Measurements from ENCODE around the gene KLHL29. TPM values are rescaled to one million over a fixed set of nuclear protein-coding genes. Genes with fewer than 3 reads are reported as not detected.

The KLHL29 gene
- total RNA-seq, 4 donors from 2014 or later = 39.6 to 52.0 (median 40.4) TPM

DNA sequence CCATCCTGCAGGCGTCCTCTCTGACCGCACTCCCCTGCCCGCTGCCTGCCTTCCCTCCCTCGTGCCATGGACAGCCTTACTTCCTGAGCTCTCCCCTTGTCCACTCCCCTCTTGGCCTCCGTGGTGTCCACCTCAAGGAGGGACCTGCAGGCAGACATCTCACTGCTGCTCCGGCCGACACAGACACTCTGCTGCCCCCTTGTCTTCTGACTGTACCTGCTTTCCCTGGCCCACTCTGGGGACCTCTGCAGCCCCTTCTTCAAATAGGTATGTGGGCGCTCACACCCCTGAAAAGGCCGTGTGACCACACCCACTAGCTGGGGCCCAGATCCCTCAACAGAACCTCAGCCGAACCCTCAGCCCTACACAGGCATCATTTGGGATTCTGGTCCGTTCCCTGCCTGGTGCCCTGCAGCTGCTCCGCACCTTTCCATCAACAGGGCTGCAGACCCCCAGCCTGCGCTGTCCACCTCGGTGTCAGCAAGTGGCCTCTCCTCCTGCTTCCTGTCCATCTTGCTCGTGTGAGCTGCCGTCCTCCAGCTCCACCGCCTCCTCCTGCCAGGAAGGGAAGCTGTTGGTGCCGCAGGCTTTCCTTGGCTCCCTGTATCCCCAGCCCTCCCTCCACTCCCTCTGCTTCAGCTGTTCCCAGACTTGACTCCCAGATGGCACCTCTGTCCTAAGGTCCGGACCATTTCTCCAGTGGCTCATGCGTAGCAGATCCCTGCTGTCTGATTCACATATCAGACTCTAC, 94.1 kb downstream of the KLHL29 start:
- DNase-seq (ENCODE audit: low spot score in 2 of 2) = no peak
- H3K27ac ChIP-seq = peak overlapping the region in 1 of 4 donors; percentile 14
- H3K27me3 ChIP-seq = no peaks in the 10 kb centered on the region
- 79 to 83% methylated on average over 20 of the region's 20 CpGs for WGBS, 2 donors
- no peak overlapping the region for H3K4me3 ChIP-seq
- no peaks in the 10 kb centered on the region for H3K9me3 ChIP-seq
- TF ChIP-seq, protein P1, sequence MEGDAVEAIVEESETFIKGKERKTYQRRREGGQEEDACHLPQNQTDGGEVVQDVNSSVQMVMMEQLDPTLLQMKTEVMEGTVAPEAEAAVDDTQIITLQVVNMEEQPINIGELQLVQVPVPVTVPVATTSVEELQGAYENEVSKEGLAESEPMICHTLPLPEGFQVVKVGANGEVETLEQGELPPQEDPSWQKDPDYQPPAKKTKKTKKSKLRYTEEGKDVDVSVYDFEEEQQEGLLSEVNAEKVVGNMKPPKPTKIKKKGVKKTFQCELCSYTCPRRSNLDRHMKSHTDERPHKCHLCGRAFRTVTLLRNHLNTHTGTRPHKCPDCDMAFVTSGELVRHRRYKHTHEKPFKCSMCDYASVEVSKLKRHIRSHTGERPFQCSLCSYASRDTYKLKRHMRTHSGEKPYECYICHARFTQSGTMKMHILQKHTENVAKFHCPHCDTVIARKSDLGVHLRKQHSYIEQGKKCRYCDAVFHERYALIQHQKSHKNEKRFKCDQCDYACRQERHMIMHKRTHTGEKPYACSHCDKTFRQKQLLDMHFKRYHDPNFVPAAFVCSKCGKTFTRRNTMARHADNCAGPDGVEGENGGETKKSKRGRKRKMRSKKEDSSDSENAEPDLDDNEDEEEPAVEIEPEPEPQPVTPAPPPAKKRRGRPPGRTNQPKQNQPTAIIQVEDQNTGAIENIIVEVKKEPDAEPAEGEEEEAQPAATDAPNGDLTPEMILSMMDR (IDR thresholded peaks at IDR 0.05) = no peak
- TF ChIP-seq POLR2A (IDR thresholded peaks at IDR 0.05) (no peak), EP300 (IDR thresholded peaks at IDR 0.05) (no peak)
- peaks cover 0 to 42% (median 4%) of the 10 kb centered on the region in 4 donors for H3K4me1 ChIP-seq
- H3K36me3 ChIP-seq = peaks cover 0 to 25% (median 0%) of the 10 kb centered on the region in 3 donors

DNA sequence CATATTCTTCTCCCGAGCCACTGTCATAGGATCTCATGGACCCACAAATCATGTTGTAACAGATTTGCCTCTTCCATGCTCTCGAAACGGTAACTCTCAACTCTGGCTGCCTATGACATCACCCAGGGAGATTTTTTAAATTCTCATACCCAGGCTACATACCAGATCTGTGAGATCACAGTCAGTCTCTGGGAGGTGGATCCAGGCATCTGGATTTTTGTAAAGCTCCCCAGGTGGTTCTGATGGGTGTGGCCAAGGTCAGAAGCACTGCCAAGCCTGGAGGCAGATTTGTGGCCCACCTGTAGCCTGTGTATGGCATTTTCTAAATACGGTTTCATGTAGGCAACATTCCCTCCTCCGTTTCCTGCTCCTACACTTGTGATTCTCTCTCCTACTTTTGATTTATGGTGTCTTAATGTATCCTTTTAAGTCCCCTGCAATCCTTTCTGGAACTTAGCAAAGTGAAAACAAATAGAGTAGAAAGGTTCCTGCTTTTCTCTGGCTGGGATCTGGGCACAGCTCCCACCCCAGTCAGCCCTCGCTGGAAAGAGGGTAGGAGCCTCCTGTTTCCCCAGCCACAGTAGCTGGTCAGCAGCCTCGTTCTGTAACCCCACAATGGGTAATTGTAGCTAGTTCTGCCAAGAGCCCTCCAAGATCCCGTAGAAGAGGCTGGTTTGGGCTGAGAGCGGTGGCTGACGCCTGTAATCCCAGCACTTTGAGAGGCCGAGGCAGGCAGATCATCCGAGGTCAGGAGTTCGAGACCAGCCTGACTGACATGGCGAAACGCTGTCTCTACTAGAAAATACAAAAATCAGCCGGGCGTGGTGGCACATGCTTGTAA, 96.2 kb downstream of the KLHL29 start:
- Histone ChIP-seq H3K27ac (peak overlapping the region in 3 of 4 donors; percentile 14 to 69 (median 54)), H3K36me3 (peaks cover 0 to 17% (median 0%) of the 10 kb centered on the region in 3 donors), H3K9me3 (no peaks in the 10 kb centered on the region), H3K4me3 (no peak overlapping the region), H3K27me3 (no peaks in the 10 kb centered on the region), H3K4me1 (peaks cover 0 to 56% (median 12%) of the 10 kb centered on the region in 4 donors)
- 56 to 65% methylated on average over 17 of the region's 17 CpGs for WGBS, 2 donors
- TF ChIP-seq POLR2A (IDR thresholded peaks at IDR 0.05) (no peak), EP300 (IDR thresholded peaks at IDR 0.05) (no peak)
- TF ChIP-seq, protein P1 (IDR thresholded peaks at IDR 0.05) = no peak
- DNase-seq (ENCODE audit: low spot score in 2 of 2) = no peak

DNA sequence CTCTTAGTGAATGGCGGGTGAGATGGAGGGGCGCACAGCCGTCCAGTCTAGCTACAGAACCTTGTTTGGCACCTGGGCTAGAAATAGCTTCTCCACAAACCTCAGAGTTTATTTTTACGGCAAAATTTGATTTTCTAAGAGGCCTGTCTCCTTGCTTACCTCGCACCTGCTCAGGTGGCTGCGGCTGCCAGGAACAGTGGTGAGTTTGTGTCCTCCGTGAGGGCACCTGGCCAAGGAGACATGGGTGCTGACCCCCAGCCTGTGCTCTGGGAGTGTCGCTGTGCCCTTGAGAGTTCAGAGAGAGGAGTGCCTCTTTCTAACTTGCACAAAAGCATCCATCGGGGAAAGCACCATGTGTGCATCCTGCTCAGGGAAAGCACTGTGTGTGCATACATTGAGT, 97.2 kb downstream of the KLHL29 start:
- DNase-seq (ENCODE audit: low spot score in 2 of 2) = no peak

DNA sequence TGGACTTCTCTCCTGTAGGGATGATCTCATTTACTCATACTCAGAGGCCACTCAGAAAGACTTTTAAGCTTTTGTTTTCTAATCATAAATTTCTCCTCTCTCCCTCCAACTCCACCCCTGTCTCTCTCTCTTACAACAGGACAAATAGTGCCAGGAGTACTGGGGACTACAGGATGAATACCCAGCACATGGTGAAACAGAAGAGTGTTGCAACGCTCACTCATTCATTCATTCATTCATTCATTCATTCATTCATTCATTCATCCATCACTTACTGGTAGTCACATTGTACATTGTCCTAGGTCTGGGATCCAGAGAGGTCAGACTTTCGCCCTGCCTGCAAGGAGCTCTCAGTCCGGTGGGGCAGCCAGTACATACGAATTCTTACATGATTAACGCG, 97.6 kb downstream of the KLHL29 start:
- Histone ChIP-seq H3K36me3 (peaks cover 0 to 8% (median 0%) of the 10 kb centered on the region in 3 donors), H3K4me1 (peaks cover 0 to 58% (median 20%) of the 10 kb centered on the region in 4 donors), H3K4me3 (no peak overlapping the region), H3K9me3 (no peaks in the 10 kb centered on the region), H3K27ac (no peak overlapping the region), H3K27me3 (no peaks in the 10 kb centered on the region)
- DNase-seq (ENCODE audit: low spot score in 2 of 2) = no peak
- 88 to 91% methylated on average over 6 of the region's 6 CpGs for WGBS, 2 donors
- no peak for TF ChIP-seq EP300 (IDR thresholded peaks at IDR 0.05)
- no peak for TF ChIP-seq POLR2A (IDR thresholded peaks at IDR 0.05)
- TF ChIP-seq, protein P1 (IDR thresholded peaks at IDR 0.05) = no peak

More for the DNA sequence above, 97.2 kb downstream of the KLHL29 start:
- Histone ChIP-seq H3K4me1 (peaks cover 0 to 57% (median 18%) of the 10 kb centered on the region in 4 donors), H3K27ac (no peak overlapping the region), H3K9me3 (no peaks in the 10 kb centered on the region), H3K27me3 (no peaks in the 10 kb centered on the region), H3K4me3 (no peak overlapping the region), H3K36me3 (peaks cover 0 to 12% (median 0%) of the 10 kb centered on the region in 3 donors)
- TF ChIP-seq, protein P1 (IDR thresholded peaks at IDR 0.05) = no peak
- TF ChIP-seq POLR2A (IDR thresholded peaks at IDR 0.05) (no peak), EP300 (IDR thresholded peaks at IDR 0.05) (no peak)
- WGBS, 2 donors = 92 to 94% methylated on average over 9 of the region's 9 CpGs

Data from tibial nerve (tissue), 4 donors.